GM12873 (cell line): Measurements from ENCODE around the gene R3HDM2.

ENCODE experiments used
- TF ChIP-seq, protein P1 (sequence below): IDR thresholded peaks from 2 replicates; pipeline ENCODE4 v1.5.1; 2012; ENCODE audit warnings: low read depth, mild to moderate bottlenecking, moderate library complexity, low read length, control low read depth; ENCODE audit not compliant: insufficient read depth; ENCODE audit errors: missing control alignments

The R3HDM2 gene

DNA sequence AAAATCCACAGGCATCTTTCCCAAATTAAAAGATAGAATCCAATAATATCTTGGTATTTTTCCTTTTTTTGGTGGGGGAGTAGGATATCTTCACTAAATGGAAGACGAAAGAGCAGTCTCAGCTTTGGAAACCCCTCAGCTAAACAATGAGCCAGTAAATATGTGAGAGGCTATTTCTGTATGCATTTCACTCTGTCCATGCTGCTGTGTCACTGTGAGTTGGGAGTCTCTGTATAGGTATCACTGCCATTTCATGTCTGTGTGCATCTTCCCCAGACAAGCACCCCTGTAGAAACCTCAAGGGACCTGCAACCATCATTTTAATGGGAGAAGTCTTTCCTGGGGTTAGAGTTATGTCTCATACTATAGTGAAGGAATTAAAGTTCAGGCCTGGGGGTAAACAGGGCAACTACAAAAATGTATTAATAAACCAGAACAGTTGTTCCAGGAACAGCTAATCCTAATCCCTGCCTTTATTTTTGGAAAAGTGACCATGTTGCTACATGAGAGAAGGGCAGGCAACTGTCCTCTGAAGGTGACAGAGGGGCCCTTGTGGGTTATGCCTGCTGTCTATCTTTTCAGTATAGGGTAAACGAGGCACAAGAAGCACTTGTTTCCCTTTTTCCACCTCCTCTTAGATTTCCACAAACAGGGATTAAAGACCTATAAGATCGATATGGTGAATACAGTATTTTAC lies 168.6 kb downstream of the R3HDM2 start:
- TF ChIP-seq, protein P1, sequence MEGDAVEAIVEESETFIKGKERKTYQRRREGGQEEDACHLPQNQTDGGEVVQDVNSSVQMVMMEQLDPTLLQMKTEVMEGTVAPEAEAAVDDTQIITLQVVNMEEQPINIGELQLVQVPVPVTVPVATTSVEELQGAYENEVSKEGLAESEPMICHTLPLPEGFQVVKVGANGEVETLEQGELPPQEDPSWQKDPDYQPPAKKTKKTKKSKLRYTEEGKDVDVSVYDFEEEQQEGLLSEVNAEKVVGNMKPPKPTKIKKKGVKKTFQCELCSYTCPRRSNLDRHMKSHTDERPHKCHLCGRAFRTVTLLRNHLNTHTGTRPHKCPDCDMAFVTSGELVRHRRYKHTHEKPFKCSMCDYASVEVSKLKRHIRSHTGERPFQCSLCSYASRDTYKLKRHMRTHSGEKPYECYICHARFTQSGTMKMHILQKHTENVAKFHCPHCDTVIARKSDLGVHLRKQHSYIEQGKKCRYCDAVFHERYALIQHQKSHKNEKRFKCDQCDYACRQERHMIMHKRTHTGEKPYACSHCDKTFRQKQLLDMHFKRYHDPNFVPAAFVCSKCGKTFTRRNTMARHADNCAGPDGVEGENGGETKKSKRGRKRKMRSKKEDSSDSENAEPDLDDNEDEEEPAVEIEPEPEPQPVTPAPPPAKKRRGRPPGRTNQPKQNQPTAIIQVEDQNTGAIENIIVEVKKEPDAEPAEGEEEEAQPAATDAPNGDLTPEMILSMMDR = no peak

DNA sequence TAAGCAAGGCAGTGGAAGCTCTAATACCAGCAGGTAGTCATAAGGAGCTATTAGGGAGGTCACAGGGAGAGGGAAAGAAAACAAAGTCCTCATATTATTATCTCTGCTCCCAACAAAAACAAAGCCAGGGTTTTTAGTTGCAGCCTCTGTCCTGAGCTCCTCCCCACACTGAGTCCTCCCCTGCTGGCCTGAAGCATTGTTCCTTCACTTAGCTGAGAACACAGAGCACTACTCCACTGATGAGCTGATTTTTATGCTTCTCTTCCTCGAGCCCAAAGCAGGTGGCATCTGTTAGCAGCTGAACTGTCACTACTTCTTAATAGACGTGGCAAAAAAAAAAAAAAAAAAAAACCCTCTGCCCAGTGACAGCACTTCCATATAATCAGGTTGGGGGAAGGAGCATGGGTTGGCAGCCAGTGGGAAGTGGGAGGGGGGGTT lies 169.4 kb downstream of the R3HDM2 start:
- TF ChIP-seq, protein P1 = no peak

DNA sequence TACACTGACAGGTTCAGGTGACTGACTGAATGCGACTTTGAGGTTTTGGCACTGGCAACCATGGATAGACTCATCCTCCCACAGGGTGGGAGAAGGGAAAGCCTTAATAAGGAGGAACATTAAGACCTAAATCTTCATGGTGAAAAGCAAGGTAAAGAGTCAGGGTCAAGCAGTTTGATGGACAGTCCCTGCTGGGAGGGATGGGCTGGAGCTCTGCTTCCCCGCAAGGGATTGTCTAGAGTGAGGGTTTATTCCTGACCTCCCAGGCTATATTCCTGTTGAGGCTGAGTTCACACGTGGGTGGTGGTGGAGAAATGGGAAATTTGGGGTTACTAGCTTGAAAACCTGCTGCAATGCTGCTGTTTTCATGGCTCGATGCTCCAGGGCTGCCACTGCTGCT lies 170.5 kb downstream of the R3HDM2 start:
- TF ChIP-seq, protein P1 = no peak

DNA sequence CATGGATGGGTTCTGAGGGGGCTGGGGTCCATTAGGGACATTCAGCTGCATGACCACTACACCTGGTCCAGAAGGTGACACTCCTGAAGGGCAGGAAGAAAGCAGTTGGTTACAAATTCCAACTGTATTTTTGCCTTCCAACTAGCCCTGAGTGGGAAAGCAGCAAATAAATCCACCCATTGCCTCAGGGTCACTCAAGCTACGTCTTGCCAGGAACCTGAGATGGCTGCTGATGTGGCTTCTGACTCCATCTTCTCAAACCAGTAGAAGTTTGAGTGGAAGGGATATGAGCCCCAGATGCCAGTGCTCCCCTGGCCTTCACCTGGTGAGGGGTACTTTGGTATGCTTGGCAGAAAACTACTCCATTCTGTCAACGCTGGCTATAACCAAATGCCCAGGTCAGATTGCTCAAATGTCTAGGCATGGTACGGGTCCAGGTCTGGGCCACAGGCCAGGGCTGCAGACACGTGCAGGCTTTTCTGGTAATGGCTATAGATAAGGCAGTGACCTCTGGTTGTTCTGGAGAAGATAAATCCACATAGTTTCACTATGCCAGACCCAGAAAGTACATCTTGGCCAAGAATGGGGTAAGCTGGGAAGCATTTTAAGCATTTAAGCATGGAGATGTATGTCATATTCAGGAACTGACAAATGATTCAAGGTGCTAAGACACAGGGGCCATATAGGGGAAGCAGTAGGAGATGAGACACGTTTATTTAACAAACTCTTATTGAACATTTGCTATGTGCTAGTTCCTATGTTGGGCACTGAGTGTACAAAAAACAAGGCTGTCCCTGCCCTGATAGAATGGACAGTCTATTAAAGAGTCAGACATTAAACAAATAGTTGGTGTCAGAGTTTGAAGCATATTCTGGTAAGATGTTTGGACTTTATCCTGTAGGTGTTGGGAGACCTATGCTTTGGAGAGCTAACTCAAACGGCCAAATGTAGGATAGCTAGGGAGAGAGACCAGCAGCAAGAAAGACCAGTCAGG lies 171.6 kb downstream of the R3HDM2 start:
- TF ChIP-seq, protein P1 = no peak

DNA sequence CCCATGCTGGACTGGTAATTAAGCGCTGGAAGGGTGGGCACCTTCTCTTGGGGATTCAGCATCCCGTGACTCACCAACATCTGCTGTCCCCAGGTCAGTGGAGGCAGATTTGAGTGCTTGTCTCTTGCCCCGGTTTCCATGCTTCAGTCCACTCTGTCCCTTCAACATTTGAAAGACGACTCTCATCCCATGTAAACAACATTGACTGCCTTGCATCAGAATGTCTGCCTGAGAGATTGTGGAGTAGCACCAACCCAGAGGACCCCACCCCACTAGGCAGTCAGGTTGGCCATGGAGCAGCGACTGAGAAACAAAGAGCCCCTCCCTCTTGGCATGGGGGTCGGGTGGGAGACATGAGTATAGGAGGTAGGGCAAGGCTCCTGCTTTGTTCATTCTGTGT lies 174.9 kb downstream of the R3HDM2 start:
- TF ChIP-seq, protein P1 = no peak

DNA sequence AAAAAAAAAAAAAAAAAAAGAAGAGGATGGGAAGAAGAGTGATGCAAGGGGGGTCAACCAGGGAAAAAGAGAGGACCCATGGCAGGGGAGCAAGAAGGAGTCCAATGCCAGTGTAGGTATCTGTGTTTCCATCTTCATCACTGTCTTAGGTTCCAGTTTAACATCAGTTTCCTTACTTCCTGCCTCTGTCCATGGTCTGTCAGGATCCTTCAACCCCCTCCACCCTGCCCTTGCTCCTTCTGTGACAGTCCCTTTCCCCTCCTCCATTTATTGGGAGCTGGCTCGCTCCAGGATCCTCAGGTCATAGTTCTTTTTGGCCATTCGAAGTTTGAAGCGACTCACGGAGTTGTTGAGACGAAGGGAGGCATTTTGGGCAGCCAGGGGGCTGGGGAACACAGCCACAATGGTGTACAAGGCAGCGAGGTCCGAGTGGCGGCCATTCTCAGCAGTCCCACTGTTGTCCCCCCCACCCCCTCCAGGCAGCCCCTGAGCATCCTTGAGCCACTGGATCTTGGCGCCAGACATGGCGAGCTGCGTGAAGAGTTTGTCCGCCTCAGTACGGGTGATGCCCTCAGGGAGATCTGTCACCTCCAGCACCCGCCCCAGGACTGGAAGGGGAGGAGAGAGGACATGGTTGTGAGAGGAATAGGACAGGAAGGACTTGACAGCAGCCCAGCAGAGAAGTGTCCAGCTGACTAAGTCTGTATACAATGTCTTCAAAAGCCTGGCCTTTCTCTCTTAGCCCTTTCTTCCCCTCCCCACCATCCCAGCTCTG lies 176.2 kb downstream of the R3HDM2 start:
- TF ChIP-seq, protein P1 = no peak
